Limb (tissue), 2 donors: Measurements from ENCODE around the gene VTI1B.
A peak's percentile ranks its signal among the peaks of the same experiment; 100 is the strongest.

Experiments used
- DNase-seq, 2 donors: peaks; one replicate each; pipeline ENCODE4 v3.0.0-alpha.2; 2016; ENCODE audit errors: extremely low spot score in 2 of 2

Gene VTI1B

DNA sequence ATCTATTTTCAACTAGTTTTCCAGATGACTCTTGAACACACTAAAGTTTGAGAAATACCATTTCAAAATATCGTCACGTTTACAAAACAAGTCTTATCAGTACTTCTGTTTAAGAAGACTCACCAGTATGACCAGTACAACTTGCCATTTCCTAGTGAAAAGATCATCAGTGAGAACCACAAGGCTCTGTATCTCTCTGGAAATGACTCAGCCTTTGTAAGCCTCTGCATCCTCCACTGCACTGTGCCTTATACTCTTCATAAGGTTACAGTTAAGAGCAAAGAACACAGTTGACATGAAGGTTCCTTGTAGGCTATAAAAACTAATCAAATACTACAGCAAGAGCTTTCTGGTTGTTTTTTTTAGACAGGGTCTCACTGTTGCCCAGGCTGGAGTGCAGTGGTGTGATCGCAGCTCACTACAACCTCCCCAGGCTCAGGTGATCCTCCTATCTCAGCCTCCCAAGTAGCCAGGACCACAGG, 5.7 kb upstream of the VTI1B start:
- DNase-seq, result no peak

DNA sequence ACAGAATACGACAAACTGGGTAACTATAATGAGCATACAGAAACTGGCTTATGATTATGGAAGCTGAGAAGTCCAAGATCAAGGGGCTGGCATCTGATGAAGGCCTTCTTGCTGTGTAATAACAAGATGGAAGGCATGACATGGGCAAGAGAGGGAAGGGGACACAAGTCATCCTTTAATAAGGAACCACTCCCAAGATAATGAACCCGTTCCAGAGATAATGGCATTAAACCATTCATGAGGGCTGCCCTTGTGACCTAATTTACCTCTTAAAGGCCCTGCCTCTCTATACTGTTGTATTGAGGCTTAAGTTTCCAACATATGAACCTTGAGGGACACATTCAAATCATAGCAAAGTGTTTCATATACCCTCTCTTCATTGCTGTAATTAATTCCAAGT, 4.6 kb upstream of the VTI1B start:
- DNase-seq, result no peak

DNA sequence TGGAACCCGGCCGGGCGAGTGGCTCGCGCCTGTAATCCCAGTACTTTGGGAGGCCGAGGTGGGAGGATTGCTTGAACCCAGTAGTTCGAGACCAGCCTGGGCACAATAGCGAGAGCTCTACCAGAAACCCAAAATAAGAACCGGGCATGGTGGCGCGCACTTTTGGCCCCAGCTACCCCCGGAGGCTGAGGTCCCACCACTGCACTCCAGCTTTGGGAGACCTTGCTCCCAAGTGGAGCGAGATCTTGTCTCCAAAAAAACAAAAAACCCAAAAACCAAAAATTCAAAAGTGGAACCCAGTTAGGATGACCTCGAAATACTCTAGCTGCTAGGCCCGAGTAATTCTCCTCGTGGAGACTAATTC, 769 bp upstream of the VTI1B start:
- no peak for DNase-seq

DNA sequence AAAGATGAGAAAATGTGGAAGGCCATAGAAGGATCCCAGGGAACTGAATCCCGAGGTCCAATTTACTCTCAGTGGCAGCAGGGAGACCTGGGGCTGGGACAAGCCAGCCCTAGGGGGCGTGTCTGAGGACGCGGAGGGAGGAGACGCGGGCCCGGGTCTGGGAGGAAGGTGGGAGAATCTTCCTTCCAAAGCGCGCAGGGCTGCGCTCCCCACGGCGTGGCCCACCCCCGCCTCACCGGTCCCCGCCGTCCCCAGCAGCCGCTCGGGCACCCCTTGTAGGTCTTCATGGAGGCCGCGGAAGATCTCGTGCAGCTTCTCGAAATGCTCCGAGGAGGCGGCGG, 323 bp downstream of the VTI1B start:
- peak; percentile 63 to 79 for DNase-seq

DNA sequence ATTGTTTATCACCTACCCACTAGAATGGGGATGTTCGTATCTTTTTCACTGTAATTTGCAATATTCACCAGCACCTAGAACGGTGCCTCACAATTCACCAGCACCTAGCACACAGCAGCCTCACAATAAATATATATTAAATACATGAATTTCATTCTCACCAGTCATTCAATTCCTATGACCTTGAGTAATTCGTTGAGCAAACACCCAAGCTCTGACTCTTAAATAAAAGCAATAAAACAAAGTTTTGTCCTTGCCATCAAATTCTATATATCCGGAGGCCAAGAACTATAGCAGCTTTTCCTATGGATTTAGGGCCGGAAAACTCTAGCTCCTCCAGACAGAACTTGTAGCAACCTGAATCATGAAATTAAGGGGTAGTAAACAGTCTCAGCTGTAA, 981 bp downstream of the VTI1B start:
- no peak for DNase-seq

DNA sequence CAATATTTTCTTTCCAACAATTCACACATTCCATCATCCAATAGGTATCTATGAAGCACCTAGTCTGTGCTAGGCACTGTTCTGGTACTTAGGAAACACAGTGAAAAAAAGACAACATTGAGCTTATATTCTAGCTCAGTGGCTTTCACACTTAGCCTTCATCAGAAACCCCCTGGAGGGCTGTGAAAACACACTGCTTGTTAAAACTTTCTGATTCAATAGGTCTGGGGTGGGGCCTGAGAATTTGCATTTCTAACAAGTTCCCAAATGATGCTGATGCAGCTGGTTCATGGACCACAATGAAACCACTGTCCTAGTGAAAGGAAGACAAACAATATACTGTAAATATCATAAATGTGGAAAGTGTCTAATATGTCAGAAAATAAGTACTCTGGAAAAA, 5.9 kb downstream of the VTI1B start:
- DNase-seq, result no peak

DNA sequence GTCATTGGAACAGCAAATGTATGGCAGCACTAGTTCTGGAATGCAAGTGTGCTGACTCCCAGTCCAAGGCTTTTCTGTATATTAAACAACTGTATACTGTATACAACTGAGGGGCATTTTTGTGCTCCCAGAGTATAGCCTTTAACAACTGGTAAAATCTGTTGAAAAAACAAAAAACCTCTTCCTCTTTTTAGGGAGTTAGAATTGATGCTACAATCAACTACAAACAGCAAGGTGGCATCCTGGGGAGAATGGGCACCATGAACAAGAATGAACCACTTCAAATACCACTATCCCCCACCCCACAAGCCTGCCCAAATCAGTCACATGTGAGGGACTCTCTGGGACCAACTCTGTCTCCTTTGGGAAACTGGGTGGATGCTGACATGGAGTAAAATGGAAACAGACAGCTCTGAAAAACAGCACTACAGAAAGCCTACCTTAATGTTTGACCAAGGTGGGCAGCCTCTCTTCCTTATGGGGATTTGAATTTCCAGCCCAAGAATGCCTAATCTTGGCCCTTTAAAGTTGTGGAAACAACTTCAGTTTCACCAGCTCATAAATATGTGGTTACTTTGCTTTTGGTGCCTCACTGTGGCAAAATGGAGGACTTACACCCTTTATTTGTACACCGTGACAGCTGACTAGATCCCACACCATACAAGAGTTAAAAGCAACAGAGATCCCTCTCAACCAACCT, 7.5 kb downstream of the VTI1B start:
- DNase-seq, result peak in 1 of 2 donors; percentile 28

DNA sequence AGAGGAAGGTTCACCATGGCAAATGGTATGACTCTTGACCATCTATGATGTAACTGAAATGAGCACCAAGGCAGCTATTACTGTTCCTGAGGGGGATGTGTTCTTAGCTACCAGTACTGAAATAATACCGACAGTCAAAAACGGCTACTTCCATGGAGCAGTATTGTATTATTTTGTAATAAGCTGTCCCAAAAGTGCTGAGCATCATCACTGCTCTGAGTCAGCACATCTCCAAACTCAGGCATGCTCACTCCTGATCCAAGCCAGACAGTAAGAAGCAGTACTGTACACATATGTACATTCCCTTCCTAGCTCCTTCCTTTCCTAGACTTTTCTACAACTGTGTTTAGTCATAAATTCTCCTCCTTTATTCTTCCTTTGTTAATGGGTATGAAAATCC, 8.6 kb downstream of the VTI1B start:
- DNase-seq, result no peak

DNA sequence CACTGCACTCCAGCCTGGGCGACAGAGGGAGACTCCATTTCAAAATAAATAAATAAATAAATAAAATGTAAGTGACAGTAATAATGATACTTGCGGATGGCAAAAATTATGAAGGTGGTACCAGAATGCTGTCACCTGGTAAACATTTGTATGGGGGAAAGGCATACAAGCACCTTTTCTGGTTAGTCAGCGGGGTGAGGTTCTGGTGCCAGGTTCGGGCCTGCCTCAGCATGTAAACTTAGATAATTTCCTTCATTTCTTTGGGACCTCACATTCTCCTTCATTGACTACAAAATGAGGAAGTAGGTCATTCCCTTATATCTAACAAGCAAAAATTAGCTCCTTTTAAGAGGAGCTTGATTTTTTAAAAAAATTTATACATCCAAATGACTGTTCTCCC, 10.8 kb downstream of the VTI1B start:
- DNase-seq, result no peak

DNA sequence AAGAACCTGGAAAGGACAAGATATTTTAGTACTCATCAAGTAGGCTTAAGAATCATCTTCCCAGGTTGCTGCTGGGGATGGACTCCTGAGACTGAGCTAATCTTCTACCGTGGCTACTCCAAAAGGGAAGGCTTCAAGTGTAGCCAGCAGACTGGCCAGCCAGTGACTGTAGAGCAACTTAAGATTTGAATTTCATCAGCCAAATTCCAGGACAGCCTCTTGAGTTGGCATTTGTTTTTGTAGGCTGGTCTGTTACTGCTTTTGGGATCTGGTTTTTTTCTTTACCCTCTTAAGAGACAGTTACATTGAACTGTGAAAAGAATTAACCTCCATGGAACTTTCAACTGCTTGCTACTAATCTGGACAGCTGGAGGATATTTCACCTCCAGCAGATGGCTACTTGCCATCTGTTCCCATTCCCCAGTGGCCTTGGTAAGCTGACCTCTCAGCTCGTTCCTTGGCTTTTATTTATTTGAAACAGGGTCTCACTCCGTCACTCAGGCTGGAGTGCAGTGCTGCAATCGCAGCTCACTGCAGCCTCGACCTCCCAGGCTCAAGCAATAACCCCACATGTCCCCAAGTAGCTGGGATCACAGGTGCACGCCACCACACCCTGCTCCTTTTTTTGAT, 20.7 kb downstream of the VTI1B start:
- DNase-seq, result no peak

DNA sequence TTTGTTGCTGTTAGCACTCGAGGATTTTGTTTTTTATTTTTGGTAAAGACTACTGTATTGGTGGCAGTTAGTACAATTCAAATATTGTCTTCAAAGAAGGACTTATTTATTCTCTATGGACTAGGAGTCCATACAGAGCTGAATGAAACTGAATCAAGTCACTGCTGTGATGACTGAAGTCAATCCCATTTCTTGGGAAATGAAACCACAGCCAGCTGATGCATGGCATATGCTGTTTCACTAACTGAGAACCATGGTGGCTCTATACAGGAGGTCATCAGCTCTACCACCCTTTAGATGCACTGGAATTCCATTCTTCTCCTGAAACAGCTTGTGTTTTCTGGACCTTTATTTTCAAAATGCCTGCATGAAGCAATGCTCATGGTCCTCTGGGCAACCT, 22.2 kb downstream of the VTI1B start:
- no peak for DNase-seq

DNA sequence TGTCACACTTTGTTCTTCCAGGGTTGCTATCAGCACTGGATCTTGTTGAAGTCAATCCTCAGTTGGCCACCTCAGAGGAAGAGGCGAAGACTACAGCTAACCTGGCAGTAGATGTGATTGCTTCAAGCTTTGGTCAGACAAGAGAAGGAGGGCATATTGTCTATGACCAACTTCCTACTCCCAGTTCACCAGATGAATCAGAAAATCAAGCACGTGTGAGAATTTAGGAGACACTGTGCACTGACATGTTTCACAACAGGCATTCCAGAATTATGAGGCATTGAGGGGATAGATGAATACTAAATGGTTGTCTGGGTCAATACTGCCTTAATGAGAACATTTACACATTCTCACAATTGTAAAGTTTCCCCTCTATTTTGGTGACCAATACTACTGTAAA, 23.7 kb downstream of the VTI1B start:
- DNase-seq, result no peak

DNA sequence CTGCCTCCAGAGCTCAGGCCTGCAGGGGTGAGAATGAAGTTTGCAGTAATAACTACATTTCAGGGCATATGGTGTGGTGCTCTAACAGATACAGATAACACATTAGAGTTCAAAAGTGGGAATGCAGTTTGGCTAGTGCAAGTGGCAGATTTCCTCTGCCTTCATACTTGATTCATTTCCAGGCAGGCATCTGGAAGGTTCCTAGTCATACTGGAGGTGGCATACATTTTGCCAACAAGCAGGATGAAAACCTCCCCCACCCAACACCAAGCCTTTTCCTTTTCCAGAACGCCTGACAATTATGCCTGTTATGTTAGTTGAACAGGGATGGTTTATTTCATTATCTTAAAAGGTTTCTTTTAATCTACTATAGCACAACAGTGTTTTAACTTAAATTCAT, 24.3 kb downstream of the VTI1B start:
- no peak for DNase-seq

DNA sequence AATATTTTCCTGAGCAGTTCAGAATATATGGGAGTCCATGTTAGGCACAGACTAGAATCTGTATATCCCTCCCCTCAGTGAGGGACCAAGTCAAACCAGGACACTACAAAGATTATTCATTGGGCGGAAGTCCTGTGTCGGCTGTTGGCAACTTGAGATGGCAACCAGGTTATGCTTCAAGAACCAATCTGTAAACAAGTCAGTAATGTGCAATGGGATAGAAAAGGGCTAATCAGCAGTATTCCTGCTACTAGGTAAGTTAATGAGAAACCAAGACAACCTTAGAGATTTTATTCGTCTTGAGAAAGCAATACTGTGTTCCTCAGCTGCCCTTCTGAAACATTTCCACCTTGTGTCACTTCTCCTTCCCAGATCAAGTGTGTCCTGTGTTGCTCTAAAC, 28.3 kb downstream of the VTI1B start:
- no peak for DNase-seq

DNA sequence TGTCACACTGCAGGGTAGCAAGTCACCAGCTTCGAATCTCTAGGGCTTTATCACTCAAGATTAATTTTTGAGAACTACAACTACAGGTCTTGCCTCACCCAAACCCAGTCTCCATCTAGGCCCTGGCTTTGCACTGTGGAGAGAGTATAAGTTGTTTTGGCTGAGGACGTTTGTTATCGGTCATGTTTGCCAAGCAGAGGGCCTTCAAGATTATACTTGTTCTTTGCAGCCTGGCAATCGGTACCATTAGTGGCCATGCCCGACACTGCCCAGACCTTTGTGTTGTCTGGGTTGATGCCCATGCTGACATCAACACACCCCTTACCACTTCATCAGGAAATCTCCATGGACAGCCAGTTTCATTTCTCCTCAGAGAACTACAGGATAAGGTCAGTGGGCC, 29.0 kb downstream of the VTI1B start:
- no peak for DNase-seq

DNA sequence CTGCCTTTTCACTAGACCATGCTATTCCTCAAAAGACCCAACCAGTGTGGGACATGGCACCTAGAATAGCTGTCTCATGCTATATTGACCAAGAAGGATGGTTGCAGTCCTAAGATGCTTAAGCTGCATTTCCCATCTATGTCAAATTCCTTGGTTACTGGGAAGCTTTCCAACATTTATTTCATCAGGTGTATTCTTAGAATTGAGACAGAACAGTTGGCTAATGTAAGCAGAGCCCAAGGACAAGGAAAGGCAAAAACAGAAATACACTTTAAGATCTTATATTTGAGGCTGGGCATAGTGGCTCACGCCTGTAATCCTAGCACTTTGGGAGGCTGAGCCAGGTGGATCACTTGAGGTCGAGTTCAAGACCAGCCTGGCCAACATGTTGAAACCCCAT, 30.0 kb downstream of the VTI1B start:
- DNase-seq, result no peak

DNA sequence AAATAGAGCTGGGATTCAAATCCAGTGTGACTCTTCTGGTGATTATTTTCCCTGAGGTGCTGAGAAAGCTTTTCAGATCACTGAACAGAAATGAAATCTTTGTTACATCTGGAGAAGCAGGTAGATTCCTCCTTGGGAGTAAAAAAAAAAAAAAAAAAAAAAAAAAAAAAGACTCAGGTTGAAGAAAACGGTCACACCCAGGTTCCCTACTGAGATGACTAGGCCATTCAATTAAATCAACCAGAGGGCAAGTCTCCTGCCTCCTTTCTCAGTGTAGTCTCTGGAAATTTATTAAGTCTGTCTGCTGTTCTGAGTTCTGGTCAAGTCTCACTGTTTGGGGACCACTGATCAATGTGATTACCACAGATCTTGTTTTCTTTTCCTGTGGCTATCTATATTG, 30.7 kb downstream of the VTI1B start:
- no peak for DNase-seq

DNA sequence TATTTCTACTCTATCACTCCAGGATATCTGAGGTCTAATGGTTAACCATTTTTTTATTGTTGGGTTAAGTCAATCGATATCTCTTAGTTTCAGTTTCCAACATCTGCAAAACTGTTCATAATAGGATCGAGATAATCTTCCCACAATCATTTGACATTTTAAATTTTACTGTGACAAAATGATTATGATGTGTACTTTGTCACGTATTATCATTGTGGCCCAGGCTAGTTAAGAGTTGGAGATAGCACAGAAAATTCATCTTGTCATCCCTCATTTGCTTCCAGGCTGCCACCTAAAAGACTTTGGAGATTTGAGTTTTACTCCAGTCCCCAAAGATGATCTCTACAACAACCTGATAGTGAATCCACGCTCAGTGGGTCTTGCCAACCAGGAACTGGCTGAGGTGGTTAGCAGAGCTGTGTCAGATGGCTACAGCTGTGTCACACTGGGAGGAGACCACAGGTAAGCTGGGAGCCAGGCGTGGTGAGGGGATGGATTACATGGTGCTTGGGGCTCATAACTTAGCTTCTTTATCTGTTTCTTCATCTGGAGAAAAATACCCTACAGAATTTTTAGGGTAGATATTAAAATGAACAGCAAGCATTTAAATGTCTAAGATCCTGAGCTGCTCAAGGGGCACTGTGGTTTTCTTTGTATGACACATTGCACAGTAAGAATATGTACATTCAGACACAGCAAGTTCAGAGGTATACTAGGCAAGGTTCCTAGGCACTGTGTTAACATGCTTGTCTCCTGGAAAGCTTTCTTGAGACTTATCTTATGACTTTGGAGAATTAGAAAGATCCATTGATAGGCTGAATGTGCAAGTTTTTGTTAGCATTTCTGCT, 32.3 kb downstream of the VTI1B start:
- no peak for DNase-seq

DNA sequence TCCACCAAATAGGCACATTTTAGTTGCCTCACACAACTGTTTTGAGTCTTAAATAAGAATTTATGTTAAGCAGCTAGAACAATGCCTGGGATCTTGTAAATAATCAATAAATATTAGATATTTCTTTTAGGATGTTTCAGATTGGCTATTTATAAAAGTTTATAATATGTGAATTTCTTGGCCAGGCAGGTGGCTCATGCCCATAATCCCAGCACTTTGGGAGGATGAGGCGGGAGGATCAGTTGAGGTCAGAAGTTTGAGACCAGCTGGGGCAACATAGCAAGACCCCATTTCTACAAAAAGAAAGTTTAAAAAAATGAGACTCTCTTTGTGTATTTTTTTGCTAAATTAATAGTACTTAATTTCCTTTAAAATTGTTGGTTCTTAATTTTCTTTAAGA, 33.0 kb downstream of the VTI1B start:
- DNase-seq, result no peak

DNA sequence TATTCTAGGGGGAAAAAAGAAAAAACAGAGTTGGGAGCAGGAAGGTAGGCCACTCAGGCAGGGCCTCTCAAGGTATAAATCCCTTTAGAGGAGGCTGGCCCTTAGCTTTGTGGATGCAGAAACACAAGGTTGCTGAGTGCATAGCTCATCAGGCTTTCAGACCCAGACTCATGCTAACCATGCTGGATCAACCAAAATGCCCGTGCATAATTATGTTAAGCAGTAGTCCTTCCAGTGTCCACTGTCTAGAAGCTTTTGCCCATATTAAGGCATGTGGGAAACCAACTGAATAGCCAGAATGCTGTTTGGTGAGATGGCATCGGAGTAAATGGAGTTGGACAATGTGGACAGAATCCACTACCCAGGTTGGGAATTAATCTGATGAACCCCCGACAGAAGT, 35.8 kb downstream of the VTI1B start:
- no peak for DNase-seq

DNA sequence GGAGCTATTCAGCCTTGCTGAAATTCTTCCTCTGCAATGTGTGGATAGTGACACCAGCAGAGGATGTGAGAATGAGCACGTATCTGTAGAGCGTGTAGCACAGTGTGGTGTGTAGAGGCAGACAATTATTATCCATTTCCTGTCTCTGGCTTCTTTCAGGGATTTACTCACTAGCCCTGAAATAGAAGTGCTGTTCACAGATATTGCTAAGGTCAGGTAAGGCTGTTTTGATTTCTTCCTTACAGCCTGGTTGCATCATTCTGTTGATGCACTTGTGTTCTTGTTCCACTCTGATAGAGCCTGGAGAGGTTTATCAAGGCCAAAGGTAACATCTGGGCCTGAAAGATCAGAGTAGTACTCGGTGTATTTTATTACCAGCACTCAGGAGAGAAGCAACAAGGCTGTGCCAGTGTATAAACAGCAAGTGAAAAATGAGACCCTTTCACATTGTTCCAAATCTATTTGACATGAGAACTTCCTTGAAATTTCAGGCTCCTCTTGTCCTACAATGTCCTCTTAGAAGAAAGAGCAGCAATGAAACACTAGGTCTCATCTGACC, 38.0 kb downstream of the VTI1B start:
- no peak for DNase-seq

DNA sequence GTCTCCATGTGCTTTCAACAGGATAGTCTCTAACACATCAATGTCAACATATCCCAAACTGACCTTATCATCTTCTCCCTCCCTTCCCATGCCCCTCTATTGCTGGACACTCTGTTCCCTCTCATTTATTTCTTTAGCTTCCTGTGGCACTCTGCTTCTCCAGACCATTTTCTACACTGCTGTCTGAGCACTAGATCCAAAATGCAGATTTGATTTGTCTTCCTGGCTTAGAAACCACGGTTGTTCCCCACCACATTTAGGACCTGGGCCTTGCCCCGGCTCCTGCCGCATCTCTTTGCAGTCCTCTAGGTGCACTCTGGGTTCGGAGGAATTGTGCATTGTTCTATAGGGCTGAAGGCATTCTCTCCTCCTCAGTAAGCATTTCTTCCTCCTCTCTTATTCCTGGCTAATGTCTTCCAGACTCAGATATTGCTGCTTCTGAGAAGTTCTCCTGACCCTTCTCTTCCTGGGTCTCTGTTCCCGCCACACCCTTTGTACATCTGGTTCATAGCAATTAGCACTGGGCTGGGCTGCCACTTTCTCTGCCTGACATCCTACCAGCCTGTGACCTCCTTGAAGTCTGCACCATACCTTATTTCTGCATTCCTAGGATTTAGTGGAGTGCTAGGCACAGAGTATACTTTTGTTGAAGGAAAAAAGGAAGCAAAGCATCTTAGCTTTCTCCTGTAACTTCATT, 40.8 kb downstream of the VTI1B start:
- DNase-seq, result no peak
